Measurements from ENCODE around the gene MACROD2. TPM values are rescaled to one million over a fixed set of nuclear protein-coding genes. Genes with fewer than 3 reads are reported as not detected.
"Not testable (repeated sequence)": the region's sequence is repeated elsewhere in the genome, so short reads cannot be mapped to it uniquely, and the experiment has no call there.

The MACROD2 gene
- total RNA-seq, 1 donor from 2014 or later: 0.40 TPM

DNA sequence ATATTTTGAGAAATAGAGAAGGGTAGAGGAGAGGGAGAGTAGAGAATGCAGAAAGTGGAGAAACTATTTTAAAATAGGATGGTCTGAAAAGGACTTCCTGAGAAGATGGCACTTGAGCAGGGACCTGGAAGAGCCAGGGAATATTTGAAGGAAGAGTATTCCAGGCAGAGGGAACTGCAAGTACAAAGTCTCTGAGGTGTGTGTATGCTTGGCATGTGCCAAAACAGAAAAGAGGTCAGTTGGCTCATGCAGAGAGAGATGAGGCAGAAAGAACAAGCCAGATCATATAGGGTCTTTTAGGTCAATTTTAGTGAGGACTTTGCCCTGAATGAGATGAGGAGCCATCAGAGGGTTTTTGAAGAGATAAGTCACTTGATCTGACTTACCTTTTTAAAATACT, 196.2 kb downstream of the MACROD2 start:
- DNase-seq (ENCODE audit: low read depth in 2 of 2): no peak

- no peak for DNase-seq (ENCODE audit: low read depth in 2 of 2)
Measured at GRCh38 chr20:14193443-14193842, 198.1 kb downstream of the MACROD2 start.

GRCh38 chr20:14193885-14194284, 198.6 kb downstream of the MACROD2 start:
- DNase-seq (ENCODE audit: low read depth in 2 of 2): no peak

DNA sequence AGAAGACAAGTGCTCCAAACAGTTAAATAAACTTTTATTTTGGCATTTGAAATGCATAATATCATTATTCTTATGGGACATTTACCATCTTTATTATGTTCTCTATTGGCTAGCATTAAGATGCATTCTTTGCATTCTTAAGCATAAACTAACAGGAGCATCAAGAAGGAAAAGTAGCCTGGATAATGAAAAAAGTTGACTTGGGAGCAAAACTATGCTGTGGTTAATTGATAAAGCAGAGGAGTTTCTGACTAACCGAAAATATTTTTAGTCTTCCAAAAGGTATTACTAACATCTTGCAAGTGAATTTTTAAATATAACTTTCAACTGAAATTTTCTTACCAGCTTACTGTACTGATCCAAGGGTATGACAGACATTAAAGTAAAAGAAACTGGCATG, 201.8 kb downstream of the MACROD2 start:
- DNase-seq (ENCODE audit: low read depth in 2 of 2): no peak

- no peak for DNase-seq (ENCODE audit: low read depth in 2 of 2)
Measured at GRCh38 chr20:14198416-14198815, 203.1 kb downstream of the MACROD2 start.

- no peak for DNase-seq (ENCODE audit: low read depth in 2 of 2)
Measured at GRCh38 chr20:14199111-14199510, 203.8 kb downstream of the MACROD2 start.

- DNase-seq (ENCODE audit: low read depth in 2 of 2): no peak
Measured at GRCh38 chr20:14203657-14204056, 208.3 kb downstream of the MACROD2 start.

- DNase-seq (ENCODE audit: low read depth in 2 of 2): no peak
Measured at GRCh38 chr20:14207591-14207990, 212.3 kb downstream of the MACROD2 start.

DNA sequence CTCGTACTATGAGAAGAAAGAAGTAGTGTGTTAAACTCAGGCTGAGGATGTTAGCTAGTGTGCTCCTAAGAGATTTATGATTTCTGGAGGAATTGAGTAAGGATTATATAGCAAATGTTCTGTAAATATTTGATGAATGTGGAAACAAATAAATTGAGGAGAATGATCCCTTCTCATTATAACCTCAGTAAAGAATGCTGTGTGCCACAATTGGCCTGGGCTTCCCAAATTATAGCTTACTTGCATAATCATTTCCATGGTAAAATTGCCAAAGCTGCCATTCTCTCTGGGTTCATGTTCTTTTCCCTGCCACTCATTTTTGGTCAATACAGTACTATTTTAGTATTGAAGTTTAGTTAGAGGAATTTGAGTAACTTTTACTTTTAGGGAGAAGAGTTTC, 213.6 kb downstream of the MACROD2 start:
- no peak for DNase-seq (ENCODE audit: low read depth in 2 of 2)

DNA sequence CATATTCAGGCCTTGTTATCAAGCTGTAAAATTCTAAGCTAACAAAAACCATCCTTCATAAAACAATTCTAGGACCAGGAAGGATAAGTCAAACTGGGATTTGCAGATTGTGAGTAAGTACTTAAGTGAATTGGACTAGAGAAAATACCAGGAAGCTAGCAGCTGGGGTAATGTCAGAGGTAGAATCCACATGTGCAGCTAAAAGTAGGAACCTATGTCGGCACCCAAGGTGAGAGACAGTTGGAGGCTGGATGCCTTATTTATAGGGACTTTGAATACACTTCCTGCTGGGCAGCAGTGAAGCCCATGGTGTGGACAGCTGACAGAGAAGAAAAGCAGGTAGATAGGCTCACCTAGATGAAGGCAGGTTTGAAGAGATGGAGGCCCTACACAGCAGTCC, 214.8 kb downstream of the MACROD2 start:
- DNase-seq (ENCODE audit: low read depth in 2 of 2): no peak

DNA sequence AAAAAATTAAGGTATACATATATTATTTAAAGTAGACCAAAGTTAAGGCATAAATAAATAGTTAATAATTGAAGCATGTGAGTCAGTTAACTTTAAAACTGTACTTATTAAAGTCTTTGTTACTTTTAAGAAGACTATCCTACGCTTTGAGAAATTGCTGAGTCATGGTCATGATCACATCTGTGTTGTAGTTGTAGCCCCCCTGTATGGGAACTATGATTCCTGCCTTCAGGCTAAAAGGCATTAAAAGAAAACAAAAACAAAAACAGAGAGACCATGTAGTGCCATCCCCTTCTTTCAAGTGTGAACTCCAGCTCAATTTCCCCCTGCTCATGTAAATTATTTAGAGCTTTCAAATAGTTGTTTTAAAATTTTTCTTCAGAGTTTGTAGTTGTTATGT, 218.7 kb downstream of the MACROD2 start:
- DNase-seq (ENCODE audit: low read depth in 2 of 2): no peak

GRCh38 chr20:14215880-14216279, 220.6 kb downstream of the MACROD2 start:
- not testable (repeated sequence) for DNase-seq (ENCODE audit: low read depth in 2 of 2)

- DNase-seq (ENCODE audit: low read depth in 2 of 2): no peak
Measured at GRCh38 chr20:14219801-14220461, 224.6 kb downstream of the MACROD2 start.

GRCh38 chr20:14220986-14221385, 225.7 kb downstream of the MACROD2 start:
- DNase-seq (ENCODE audit: low read depth in 2 of 2): no peak

- DNase-seq (ENCODE audit: low read depth in 2 of 2): no peak
Measured at GRCh38 chr20:14223806-14224205, 228.5 kb downstream of the MACROD2 start.

- DNase-seq (ENCODE audit: low read depth in 2 of 2): not testable (repeated sequence)
Measured at GRCh38 chr20:14226051-14227049, 231.0 kb downstream of the MACROD2 start.

DNA sequence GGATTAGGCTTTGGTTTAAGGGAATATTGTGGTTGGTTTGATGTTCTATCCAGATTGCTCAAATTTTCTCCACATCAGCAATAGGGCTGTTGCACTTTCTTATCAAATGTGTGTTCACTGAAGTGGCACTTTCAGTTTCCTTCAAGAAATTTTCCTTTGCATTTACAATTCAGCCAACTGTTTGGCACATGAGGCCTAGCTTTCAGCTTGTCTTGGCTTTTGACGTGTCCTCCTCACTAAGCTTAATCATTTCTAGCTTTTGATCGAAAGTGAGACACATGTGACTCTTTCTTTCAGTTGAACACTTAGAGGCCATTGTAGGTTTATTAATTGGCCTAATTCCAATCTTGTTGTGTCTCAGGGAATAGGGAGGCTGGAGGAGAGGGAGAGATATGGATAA, 237.3 kb downstream of the MACROD2 start:
- DNase-seq (ENCODE audit: low read depth in 2 of 2): no peak

DNA sequence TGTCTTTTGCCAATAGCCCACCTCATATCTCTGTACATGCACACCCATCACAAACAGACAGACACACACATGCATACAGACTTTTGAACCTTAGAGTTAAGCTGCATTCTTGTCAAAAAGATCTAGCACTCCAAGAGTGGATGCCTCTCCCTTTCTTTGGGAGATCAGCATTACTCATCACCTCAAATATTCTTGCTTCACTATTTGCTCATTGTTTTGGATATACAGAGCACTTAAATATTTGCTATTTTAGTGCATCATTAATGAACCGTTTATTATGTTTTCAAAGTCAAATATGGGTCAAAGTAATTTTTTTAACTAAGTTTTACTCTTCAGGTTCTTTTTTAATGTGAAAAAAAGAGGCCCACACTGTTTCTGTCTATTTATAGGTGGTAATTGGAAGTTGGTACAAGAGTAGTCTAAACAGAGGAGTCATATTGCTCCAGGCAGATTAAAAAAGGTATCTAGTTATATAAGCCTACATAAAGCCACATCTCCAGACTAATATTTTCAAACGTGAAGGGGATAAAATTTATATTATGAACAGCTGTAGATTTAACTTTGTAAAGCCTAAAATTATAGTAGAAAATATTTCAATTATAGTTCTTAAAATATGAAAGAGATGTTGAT, 239.5 kb downstream of the MACROD2 start:
- DNase-seq (ENCODE audit: low read depth in 2 of 2): no peak

DNA sequence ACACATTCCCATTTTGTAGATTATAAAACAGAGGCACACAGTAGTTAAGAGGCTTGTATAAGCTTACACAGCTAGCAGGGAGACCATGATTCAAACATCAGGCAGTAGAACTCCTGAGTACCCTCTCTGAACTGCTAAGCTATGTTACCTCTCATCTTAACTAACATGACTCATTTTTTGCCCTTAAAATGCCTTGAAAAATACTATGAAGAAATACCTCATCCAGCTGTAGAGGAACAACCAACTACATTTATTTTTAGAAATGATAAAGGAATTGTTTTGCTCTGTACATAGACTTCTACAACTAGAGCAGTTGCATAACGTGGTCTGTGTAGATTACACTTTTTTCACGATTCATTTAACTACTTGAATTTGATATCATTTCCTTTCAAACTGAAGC, 240.0 kb downstream of the MACROD2 start:
- no peak for DNase-seq (ENCODE audit: low read depth in 2 of 2)

GRCh38 chr20:14245368-14245970, 250.2 kb downstream of the MACROD2 start:
- DNase-seq (ENCODE audit: low read depth in 2 of 2): no peak

- DNase-seq (ENCODE audit: low read depth in 2 of 2): no peak
Measured at GRCh38 chr20:14259689-14260088, 264.4 kb downstream of the MACROD2 start.

DNA sequence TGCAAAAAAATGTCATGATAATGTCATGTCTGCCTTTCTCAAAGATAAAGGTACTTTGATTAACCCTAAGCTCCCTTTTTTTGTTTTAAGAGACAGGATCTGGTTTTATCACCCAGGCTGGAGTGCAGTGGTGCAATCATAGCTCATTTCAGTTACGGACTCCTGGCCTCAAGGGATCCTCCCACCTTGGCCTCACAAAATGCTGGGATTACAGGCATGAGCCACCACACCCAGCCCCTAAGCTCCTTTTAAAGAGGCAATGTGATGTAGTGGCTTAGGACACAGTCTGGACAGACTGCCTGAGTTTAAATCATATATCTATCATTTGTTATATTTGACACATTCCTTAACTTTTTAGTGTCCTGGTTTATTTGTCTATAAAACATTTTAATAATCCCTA, 265.1 kb downstream of the MACROD2 start:
- no peak for DNase-seq (ENCODE audit: low read depth in 2 of 2)

All from lung microvascular endothelial cell (primary cell).